ENCODE data around the gene FAM240B.

FAM240B gene

DNA sequence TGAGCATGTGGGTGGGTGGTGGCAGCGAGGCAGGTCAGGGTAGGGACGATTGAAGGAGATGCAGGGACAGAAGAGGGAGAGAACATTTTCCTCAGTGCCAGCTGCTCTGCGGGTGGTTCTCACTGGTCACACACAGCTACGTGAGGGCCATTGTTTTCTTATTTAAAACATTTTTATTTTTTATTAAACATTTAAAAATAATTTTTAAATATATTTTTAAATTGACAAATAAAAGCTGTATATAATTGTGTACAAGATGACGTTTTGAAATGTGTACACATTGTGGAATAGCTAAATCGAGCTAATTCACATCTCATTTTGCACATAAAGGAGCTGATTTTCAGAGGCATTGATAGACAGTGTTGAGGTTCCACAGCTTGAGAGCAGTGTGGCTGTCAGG is 14.0 kb downstream of the FAM240B start:
- FAIRE-seq (no peak), DNase-seq (ENCODE audit: insufficient read length, low spot score) (no peak)

DNA sequence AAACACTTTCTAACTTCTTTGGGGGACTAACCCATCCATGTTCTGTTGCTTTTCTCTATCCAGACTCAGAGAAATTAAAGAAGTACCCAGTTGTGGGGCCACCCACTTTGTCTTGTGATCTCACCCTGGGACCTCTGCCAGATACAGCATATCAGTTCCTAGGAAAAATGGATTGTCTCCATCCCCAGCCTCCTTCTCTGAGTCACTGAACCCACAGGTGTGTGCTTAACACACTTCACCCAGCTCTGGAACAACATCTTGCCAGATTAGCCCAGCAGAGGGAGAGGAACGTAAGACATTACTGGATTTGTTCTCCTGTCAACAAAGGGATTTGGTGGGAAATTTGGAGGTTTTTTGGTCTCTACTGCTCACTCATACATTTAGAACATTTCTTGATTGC is 19.2 kb downstream of the FAM240B start:
- FAIRE-seq (no peak), DNase-seq (ENCODE audit: insufficient read length, low spot score) (no peak)

DNA sequence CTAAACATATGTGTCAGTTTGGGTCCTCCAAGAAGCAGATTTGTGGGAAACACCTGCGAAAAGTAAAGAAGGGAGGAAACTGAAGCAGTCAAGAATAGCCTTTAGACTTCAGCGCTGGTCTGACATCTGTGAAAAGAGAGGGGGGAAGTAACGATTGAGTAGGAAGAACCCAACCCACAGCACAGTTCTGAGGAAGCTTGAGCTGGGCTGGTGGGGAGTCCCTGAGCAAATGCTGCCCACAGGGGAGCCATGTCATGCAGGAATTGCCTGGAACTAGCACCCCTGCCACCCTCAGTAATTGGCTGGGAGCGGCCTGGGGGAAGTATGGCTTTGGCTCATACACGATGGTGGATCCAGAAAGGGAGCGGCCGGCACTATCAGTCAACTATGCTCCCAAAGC is 20.6 kb downstream of the FAM240B start:
- FAIRE-seq (no peak), DNase-seq (ENCODE audit: insufficient read length, low spot score) (no peak)

DNA sequence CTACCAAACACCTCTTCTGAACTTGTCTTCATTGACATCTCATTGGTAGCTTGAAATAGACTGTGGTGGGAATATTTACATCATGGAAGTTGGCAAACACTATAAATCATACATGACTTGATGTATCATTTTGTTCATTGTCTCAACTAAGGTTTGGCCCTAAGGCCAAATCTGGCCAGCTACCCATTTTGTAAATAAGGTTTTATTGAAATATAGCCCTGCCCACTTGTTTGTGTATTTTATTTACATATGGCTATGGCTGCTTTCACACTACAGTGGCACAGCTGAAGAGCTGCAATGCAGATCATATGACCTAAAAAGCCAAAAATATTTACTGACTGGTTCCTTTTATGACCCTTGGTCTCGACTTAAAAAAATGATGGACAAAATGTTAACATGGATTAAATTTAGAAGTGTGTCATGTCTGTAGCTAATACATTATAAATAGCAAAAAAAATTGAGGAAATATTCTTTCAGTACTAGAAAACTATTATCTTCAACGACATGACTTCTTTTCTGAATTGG is 22.1 kb downstream of the FAM240B start:
- DNase-seq (ENCODE audit: insufficient read length, low spot score) = no peak
- FAIRE-seq = no peak

DNA sequence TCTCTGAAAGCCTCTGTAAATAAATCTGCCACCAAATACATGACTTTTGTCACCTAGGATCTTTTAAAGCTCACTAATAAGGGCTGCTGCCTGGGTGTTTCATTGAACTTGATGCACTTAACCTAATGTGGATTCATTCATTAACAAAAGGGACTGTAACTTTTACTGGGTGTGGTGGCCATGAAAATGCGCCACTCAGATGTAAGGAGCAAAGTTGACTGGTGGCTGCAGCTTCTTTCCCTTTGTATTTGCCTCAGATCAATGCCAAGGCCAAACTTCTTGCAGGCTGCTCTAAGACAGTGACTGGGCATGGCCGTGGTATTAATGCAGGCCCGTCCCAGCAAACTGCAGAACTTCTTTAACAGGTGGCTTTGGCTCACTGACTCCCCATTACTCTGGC is 22.9 kb downstream of the FAM240B start:
- DNase-seq (ENCODE audit: insufficient read length, low spot score) (no peak), FAIRE-seq (no peak)

DNA sequence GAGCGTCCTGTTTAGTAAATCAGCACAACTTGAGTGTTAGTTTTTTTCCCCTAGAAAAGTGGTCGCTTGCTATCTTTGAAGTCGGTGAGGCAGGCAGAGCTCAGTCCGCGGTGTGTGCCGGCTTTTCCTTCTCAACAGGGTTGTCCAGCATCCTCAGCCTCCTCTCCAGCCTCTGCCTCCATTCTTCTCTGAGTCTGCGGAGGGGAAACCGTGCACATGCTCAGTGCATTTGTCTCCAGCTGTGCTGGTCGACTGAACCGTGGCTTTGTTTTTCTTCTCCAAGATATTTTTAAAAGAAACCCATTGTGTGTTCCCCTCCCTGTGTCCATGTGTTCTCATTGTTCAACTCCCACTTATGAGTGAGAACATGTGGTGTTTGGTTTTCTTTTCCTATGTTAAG is 25.3 kb downstream of the FAM240B start:
- FAIRE-seq (no peak), DNase-seq (ENCODE audit: insufficient read length, low spot score) (no peak)

DNA sequence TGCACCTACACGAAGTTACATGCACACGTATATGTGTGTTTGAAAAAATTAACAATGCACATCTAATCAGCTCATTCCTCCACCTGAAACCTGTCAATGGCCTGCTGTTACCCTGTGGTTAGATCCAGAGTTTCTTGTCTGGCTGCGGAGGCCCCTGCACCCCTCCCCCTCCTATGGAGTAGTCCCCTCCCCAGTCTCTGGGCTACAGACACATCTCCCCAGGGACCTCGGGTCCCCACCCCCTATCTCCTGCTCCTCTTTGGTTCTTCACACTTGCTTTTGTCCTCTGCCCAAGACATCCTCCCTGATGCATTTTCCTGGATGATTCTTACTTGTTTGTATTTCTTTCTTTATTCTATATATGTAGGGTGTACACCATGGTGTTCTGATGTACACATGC is 27.2 kb downstream of the FAM240B start:
- DNase-seq (ENCODE audit: insufficient read length, low spot score) (no peak), FAIRE-seq (no peak)

DNA sequence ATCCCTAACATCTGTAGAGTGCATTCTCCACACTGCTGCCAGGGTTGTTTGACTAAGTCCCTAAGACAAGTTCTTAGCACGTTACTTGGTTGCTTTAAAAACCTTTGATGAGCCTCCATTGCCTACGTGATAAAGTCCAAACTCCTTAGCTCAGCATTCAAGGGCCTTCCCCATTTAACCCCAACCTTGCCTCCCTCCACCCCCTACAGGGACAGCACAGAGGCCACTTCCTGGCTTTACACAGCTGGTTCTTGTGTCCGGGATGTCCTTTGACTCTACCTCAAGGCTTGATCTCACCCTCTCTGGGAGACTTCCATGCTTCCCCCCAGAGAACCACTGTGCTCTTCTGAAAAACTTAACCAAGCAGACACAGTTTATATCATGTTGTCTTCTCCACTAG is 29.4 kb downstream of the FAM240B start:
- DNase-seq (ENCODE audit: insufficient read length, low spot score) (no peak), FAIRE-seq (no peak)

DNA sequence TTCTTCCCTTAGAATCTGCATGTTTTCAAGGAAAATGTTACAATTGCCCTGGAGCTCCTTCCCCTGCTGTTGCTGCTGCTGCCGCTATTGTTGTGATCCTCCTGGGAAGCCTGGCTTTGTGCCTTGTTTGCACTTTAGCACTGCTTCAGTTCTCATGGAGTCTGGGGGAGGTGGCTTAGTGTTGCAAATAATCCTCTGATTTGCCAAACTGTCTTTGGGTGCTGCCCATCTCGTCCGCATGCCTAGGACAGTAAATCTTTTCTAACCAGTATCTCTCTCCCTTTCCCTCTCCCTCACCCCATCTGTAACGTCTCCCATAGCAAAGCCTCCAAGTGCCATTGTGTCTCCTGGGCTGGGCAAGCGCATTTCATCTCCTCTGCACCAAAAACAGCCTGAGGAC is 30.3 kb downstream of the FAM240B start:
- DNase-seq (ENCODE audit: insufficient read length, low spot score) (no peak), FAIRE-seq (no peak)

DNA sequence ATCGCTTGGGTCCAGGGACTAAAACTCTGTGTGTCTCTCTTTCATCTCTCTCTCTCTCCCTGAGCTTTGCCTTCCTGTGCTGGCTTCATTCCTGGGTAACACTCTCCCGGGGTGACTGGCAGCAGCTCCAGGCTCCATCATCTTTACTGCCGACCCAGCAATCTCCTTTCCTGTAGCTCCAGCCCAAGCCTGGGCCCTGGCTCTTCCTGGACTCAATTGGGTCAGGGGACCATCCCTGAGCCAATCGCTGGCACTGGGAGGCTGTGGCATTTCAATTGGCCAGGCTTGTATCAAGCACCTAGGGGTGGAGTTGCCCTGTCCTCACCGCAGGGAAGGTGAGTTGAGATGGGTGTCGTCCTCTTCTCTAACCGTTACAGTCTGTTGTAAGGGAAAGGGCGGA is 31.9 kb downstream of the FAM240B start:
- no peak for DNase-seq (ENCODE audit: insufficient read length, low spot score)
- FAIRE-seq = no peak

DNA sequence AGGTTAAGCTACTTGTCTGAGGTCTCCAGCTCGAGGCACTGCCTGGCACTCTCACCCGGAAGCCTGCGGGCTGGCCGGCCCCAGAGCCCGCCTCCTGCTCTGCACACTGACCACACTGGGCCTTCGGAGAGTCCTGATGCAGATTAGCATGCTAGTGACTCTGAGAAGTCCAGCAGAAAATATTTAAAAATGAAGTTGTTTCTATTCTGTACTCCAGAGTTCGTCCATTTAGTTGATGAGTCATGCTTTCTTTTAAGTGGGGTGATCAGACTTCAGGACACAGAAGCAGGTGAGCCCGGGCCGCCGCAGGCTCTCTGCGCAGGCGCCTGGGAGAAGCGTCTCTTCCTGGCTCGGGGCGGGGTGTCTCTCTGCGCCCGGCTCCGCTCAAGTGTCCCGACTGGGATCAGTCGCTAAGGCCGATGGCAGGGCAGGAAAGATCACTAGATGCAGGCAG is 32.5 kb downstream of the FAM240B start:
- no peak for DNase-seq (ENCODE audit: insufficient read length, low spot score)
- no peak for FAIRE-seq

DNA sequence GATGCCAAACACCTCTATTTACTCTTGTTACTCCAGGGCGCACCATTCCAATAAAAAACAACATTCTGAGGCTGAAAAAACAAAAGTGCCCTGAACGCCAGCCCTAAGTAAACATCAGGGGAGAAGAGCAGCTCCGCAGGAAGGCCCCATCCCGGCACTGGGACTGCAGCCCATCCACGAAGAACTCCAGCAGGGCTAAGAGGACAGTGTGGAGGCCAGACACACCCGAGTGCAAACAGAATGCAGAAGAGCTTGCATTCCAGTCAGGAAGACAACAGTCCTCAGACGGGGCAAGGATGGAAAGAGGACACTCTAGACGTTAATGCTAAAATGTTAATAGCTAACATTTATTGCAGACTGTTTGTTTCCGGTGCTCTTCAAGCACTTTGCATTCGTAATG is 33.0 kb downstream of the FAM240B start:
- no peak for FAIRE-seq
- DNase-seq (ENCODE audit: insufficient read length, low spot score) = no peak

DNA sequence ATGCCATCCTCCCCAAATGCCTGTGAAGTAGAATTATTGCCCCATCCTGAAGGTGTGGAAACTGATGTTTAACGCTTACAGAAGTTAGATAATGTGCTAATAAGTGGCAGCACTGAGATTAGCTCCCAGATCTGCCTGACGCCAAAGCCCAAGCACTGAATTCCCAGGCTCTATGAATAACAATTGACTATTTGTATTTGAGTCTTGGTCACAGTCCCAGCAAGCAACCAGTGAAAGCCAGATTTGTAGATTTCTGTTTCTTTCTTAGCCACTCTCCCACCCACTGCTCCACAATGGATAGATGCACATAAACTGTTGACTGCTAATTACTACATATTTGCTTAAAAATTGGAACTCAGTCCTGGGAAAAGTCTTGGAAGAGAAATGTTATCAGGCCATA is 34.4 kb downstream of the FAM240B start:
- DNase-seq (ENCODE audit: insufficient read length, low spot score) (no peak), FAIRE-seq (no peak)

DNA sequence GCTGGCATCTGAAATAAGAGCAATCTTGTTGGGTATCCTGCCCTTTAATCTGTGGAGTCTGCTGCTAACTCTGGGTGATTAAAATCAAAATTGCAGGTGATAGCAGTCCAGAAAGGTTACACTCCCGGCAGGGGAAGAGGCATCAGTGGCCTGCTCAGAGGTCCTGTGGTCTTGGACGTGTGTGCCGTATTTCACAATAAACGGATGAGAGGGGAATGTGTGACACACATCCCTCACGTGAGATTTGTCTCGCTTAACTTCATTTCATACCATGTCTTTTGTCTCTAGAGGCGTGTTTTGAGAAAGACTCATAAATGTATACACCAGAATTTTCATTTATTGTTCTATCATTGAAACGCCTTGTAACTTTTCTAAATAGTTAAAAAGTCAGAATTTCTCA is 36.6 kb downstream of the FAM240B start:
- no peak for FAIRE-seq

DNA sequence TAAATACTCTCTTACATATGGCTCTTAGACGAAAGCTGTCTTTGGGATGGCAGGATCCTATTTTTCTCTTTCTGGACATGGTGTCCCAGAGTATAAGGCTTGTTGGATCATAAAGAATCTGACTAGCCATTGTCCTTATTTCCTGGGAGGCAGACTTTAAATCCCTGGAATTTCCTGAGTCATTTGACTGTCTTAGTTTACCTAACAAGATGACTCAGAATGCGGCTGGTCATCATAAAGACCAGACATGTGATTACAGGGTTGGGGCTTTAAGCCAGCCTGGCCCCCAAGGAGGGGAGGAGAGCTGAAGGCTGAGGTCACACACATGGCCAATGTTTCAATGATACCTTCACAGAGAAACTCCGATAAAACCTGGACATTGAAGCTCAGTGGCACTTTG is 37.2 kb downstream of the FAM240B start:
- FAIRE-seq = no peak
- DNase-seq (ENCODE audit: insufficient read length, low spot score) = no peak

More for the DNA sequence above, 36.6 kb downstream of the FAM240B start:
- DNase-seq (ENCODE audit: insufficient read length, low spot score) = no peak

DNA sequence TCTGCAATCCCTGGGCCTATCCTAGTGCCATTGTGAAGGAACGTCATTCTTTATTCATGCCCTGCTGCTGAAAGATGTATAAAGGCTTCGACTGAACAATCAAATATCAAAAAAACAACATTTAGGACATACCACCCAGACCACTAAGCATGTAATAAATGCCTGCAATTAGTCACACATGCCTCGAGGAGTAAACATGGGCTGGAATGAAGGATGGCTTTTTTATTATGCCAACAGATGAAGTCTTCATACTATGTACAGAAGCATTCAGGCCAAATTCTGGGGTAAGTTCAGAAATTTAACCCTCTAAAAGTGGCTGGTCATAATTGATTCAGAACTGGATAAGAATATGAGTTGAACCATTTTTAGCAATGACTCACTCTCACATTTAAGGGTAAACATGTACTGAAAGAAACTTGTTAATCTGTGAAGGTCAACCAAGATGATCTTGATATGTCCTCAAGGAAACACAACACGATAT is 38.1 kb downstream of the FAM240B start:
- no peak for DNase-seq (ENCODE audit: insufficient read length, low spot score)
- FAIRE-seq = no peak

DNA sequence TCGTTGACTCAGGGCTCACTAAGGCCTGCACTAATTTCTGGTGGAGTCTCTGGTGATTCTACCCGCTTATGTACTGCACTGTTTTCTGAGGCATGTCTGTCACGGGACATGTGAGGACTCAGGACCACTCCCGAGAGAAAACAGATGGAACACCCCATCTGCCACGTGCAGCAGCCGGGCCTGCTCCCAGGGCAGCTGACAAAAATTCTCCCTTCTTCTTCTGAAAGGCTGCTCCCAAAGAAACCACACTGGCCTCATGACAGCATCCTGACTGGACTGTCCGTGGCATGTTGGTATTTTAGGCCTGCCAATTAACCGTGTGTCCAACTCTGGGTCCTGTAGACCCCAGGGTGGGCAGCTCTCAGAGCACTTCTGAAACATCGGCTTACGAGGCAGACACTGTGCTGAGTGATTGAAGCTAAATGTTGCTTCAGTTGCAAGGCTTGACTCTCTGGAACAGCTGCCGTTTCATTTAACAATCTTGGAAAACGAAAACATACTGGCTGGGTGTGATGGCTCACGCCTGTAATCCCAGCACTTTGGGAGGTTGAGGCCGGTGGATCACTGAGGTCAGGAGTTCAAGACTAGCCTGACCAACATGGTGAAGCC is 39.0 kb downstream of the FAM240B start:
- no peak for DNase-seq (ENCODE audit: insufficient read length, low spot score)
- no peak for FAIRE-seq

DNA sequence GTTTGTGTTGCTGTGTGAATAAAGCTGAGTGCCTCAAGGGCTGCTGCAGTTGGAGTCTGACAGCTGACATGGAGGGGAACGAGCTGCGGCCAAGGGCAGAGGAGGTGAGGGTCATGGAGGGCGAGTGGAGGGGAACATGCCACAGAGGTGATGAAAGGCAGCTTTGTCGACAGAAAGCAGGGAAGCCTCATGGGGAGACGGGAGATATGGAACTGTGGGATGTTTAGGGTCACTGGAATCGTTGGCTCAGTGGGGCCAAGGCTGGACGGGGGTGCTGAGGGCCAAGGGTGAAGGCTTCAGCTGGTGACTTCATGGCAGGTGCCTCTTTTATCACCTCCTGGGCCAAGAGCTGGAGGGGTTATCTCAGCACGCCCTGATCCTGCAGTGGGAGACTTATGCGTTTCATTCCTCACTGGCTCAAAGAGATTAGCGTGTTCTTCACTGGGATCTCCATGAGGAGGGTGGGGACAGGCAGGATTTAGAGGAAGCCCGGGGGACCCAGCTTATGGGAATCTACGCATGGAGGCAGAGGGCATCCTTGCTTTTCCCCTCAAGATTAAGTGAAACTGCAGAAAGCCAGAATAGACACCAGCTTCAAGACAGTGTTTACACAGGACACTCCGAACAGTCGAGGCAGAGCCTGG is 42.2 kb downstream of the FAM240B start:
- FAIRE-seq = no peak
- no peak for DNase-seq (ENCODE audit: insufficient read length, low spot score)

DNA sequence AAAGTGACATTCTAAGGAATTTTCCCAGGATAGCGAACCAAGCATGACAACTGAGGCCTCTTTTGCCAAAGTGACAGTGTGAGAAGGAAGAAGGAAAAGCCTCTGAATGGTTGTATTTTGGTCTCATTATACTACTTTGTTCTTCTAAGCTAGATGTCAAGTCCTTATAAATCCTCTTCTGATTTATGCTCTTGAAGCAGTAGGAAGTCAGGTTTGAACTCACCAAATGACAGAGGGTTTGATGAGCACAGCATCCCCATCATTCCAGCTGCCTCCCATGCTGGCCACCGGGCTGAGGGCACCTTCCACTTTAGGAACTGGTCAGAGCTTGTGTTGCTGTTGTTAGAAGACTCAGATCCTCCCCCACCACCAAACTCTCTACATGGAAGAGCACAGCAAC is 44.1 kb downstream of the FAM240B start:
- no peak for FAIRE-seq
- no peak for DNase-seq (ENCODE audit: insufficient read length, low spot score)

DNA sequence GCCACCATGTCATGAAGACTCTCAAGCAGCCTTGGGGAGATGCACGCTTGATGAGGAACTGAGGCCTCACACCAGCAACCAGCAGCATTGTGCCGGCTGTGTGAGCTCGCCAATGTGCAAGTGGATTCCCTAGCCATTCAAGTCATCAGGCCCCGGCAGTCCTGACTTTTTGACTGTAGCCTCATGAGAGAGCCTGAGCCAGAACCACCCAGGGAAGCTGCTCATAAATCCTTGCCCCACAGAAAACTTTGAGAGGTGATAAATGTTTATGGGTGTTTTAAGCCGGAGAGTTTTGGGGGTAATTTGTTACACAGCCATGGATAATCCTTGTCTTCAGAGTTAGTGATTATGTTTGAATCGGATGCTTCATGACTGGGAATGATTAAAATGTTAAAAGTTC is 44.7 kb downstream of the FAM240B start:
- no peak for DNase-seq (ENCODE audit: insufficient read length, low spot score)
- no peak for FAIRE-seq

DNA sequence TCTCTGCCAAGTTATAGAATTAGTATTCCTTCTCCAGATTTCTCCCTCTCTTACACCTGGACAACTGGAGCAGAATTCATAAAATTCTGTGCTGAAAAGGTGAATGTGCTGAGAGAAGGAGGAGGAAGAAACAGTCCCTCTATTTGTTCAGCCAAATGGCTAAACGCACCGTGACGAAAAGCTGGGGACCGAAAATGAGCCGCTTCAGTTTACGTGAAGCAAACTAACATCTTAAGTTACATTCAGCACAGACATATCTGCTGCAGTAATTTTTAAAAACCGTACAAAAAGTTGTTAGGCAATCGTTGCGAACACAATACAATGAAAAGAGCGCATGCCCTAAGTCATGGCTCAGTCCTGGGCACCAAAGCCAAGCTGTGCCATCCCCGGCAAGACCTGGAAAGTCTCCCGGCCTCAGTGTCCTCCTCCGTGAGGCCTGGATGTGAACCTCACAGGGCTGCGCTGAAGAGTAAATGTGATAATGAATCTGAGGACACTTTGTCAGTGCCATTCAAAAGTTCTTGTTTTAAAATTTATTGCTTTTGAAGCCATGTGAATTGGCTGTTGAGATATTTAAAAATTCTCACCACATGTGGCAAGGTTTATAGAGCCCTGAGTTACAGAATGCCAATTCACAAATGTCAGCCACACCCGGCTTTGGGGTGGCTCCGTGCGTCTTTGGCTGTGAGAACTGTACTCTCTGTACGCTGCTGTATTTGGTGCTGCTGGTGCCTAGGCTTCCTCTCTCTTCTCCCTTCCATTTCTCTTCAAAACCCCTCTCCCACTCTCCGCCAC is 46.3 kb downstream of the FAM240B start:
- FAIRE-seq = no peak
- DNase-seq (ENCODE audit: insufficient read length, low spot score) = no peak

DNA sequence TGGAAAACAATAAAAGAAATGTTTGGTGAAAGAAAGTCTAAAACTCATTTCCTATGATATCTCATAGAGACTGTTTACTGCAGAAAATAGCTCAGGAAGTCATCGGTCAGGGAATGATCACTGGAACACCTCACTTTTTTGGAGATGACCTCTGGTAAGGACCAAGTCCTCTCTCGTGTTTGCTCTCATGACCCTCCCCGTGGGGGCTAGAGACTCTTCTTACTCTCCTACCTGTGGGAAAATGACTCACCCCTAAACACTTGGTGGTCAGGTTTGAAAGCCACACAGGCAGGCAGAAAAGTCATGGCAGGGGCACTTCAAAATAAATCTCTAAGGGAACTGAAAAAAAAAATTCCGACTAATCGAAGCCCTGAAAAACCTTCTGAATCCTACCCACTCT is 48.2 kb downstream of the FAM240B start:
- no peak for DNase-seq (ENCODE audit: insufficient read length, low spot score)
- no peak for FAIRE-seq

Data from GM19239 (cell line).